Fibroblast of lung (primary cell): Measurements from ENCODE around the gene GRAMD4.

Experiments used
- EZH2 ChIP-seq: IDR thresholded peaks from 2 replicates; pipeline ENCODE4 v1.5.1; 2012; ENCODE audit warnings: low read length, control low read depth, mild to moderate bottlenecking; ENCODE audit errors: missing control alignments
- TF ChIP-seq, protein P1 (sequence below), 2 donors: IDR thresholded peaks in 1 of 2; conservative IDR thresholded peaks in 1 of 2; 1 replicate in 1 of 2; 2 replicates in 1 of 2; pipeline ENCODE4 v1.5.1; 2011 to 2012; ENCODE audit warnings: low read length in 2 of 2, control low read depth in 1 of 2, inconsistent platforms in 1 of 2, low read depth in 1 of 2, mild to moderate bottlenecking in 1 of 2

DNA sequence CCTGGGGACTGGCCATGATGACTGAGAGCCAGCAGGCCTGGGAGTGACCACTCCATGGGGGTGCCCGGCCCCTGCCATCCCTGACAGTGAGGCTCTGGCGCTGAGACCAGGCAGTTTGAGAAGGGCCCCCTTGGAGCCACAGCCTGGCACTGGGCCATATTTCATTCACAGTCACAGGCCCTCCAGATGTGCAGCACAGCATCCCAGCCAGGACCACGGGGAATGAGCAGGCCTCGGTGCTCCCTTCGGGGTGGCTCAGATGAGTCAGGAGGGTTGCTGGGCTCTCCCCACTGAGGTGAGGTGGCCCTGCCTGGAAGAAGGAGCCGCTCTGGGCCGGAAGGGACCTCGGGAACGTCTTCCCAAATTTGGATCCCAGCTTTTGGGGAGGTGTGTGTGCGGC is 53.0 kb downstream of the GRAMD4 start:
- TF ChIP-seq, protein P1, sequence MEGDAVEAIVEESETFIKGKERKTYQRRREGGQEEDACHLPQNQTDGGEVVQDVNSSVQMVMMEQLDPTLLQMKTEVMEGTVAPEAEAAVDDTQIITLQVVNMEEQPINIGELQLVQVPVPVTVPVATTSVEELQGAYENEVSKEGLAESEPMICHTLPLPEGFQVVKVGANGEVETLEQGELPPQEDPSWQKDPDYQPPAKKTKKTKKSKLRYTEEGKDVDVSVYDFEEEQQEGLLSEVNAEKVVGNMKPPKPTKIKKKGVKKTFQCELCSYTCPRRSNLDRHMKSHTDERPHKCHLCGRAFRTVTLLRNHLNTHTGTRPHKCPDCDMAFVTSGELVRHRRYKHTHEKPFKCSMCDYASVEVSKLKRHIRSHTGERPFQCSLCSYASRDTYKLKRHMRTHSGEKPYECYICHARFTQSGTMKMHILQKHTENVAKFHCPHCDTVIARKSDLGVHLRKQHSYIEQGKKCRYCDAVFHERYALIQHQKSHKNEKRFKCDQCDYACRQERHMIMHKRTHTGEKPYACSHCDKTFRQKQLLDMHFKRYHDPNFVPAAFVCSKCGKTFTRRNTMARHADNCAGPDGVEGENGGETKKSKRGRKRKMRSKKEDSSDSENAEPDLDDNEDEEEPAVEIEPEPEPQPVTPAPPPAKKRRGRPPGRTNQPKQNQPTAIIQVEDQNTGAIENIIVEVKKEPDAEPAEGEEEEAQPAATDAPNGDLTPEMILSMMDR (conservative IDR thresholded peaks at IDR 0.05 in 1 of 2, IDR thresholded peaks at IDR 0.05 in 1 of 2; ENCODE audit: low read depth in 1 of 2, low read length in 2 of 2): no peak
- no peak for TF ChIP-seq EZH2
